Esophagus muscularis mucosa (tissue), 4 donors: Measurements from ENCODE around the gene SLFN12.
"Not testable (repeated sequence)": the region's sequence is repeated elsewhere in the genome, so short reads cannot be mapped to it uniquely, and the experiment has no call there.

ENCODE experiments used
- EP300 ChIP-seq: sonication (generic); formaldehyde crosslinking; IDR thresholded peaks from one replicate; pipeline ENCODE4 v1.6.1; 2017; ENCODE audit warnings: antibody characterized with exemption
- POLR2A ChIP-seq: fragments of 450-650 bp; IDR thresholded peaks from one replicate; pipeline ENCODE4 v1.6.1; 2017; ENCODE audit warnings: antibody characterized with exemption, moderate library complexity, mild to moderate bottlenecking, low read depth
- TF ChIP-seq, protein P1 (sequence below), 3 experiments: fragments of 200-600 bp in 2 of 3; fragments of 450-650 bp in 1 of 3; sonication (generic) in 2 of 3; IDR thresholded peaks; one replicate each; pipeline ENCODE4 v1.5.1; 2017 to 2019; ENCODE audit warnings: antibody characterized with exemption in 3 of 3, mild to moderate bottlenecking in 2 of 3, moderate library complexity in 1 of 3

DNA sequence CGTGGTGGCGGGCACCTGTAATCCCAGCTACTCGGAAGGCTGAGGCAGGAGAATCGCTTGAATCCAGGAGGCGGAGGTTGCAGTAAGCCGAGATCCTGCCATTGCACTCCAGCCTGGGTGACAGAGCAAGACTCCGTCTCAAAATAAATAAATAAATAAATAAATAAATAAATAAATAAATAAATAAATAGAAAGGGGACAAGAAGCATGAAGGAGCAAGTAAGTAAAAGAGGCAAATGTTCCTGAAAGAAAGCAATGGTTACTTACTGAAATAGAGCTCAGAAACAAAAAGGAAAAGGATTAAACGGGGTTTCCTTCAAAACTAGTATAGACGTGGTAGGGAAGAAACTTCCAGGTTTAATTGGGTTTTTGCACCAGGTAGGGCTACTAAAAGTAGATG lies 11.2 kb downstream of the SLFN12 start:
- TF ChIP-seq, protein P1, sequence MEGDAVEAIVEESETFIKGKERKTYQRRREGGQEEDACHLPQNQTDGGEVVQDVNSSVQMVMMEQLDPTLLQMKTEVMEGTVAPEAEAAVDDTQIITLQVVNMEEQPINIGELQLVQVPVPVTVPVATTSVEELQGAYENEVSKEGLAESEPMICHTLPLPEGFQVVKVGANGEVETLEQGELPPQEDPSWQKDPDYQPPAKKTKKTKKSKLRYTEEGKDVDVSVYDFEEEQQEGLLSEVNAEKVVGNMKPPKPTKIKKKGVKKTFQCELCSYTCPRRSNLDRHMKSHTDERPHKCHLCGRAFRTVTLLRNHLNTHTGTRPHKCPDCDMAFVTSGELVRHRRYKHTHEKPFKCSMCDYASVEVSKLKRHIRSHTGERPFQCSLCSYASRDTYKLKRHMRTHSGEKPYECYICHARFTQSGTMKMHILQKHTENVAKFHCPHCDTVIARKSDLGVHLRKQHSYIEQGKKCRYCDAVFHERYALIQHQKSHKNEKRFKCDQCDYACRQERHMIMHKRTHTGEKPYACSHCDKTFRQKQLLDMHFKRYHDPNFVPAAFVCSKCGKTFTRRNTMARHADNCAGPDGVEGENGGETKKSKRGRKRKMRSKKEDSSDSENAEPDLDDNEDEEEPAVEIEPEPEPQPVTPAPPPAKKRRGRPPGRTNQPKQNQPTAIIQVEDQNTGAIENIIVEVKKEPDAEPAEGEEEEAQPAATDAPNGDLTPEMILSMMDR (IDR thresholded peaks at IDR 0.05): not testable (repeated sequence)
- not testable (repeated sequence) for TF ChIP-seq POLR2A, EP300
